Measurements from ENCODE around the gene F8. TPM values are rescaled to one million over a fixed set of nuclear protein-coding genes. Genes with fewer than 3 reads are reported as not detected.

Gene F8
- total RNA-seq, 3 donors from 2014 or later (not counting 1 experiment from before 2014, with no cell fraction given): 1.4 to 4.6 (median 2.8) TPM

GRCh38 chrX:155001873-155002272 is 20.6 kb downstream of the F8 start:
- no peaks in the 10 kb centered on the region for H3K4me1 ChIP-seq (ENCODE audit: control insufficient read depth, insufficient read depth, low read length)
- H3K4me3 Mint-ChIP-seq: no peak overlapping the region
- no peaks in the 10 kb centered on the region for H3K36me3 ChIP-seq (ENCODE audit: control insufficient read depth, insufficient read depth, low read length)
- 86% methylated on average over 4 of the region's 4 CpGs for WGBS (ENCODE audit: insufficient coverage)
- peaks cover 5 to 9% of the 10 kb centered on the region in 2 donors for H3K27me3 Mint-ChIP-seq (ENCODE audit: low read depth in 2 of 2)
- H3K4me1 Mint-ChIP-seq: no peaks in the 10 kb centered on the region
- TF ChIP-seq, protein P1, sequence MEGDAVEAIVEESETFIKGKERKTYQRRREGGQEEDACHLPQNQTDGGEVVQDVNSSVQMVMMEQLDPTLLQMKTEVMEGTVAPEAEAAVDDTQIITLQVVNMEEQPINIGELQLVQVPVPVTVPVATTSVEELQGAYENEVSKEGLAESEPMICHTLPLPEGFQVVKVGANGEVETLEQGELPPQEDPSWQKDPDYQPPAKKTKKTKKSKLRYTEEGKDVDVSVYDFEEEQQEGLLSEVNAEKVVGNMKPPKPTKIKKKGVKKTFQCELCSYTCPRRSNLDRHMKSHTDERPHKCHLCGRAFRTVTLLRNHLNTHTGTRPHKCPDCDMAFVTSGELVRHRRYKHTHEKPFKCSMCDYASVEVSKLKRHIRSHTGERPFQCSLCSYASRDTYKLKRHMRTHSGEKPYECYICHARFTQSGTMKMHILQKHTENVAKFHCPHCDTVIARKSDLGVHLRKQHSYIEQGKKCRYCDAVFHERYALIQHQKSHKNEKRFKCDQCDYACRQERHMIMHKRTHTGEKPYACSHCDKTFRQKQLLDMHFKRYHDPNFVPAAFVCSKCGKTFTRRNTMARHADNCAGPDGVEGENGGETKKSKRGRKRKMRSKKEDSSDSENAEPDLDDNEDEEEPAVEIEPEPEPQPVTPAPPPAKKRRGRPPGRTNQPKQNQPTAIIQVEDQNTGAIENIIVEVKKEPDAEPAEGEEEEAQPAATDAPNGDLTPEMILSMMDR (IDR thresholded peaks at IDR 0.05): no peak
- DNase-seq (no peak), ATAC-seq (no peak)
- H3K9me3 Mint-ChIP-seq: no peaks in the 10 kb centered on the region
- H3K9me3 ChIP-seq (ENCODE audit: control insufficient read depth, insufficient read depth, low read length): no peaks in the 10 kb centered on the region
- no peak overlapping the region for H3K27ac ChIP-seq (ENCODE audit: low read length)
- H3K4me3 ChIP-seq (ENCODE audit: low read length): no peak overlapping the region
- no peaks in the 10 kb centered on the region for H3K27me3 ChIP-seq (ENCODE audit: control insufficient read depth, insufficient read depth, low read length)
- H3K36me3 Mint-ChIP-seq: no peaks in the 10 kb centered on the region
- intact Hi-C loops (cut with micrococcal nuclease): no loop called here
- no peak overlapping the region for H3K27ac Mint-ChIP-seq

DNA sequence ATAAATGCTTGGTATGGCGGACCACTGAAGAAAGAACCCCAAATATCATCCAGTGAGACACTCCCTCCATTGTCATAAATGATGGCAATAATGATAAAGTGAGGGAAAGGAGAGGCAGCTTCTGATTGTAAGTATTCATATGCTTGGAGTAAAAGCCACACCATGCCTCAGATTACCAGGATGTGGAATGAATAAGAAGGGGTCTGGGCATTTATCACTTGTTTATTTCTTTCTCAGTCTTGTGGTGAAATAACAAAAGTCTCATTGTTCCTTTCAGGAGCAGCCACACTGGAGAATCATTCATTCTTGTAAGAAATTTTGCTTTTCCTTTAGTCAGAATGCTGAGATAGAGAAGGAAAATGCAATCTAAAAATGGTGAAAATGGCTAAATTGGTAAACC is 21.7 kb downstream of the F8 start:
- H3K4me1 ChIP-seq (ENCODE audit: control insufficient read depth, insufficient read depth, low read length): no peaks in the 10 kb centered on the region
- H3K9me3 Mint-ChIP-seq: no peaks in the 10 kb centered on the region
- intact Hi-C loops (cut with micrococcal nuclease): no loop called here
- no peak overlapping the region for H3K27ac ChIP-seq (ENCODE audit: low read length)
- no CpG with 5 or more reads among the region's 1 CpG for WGBS (ENCODE audit: insufficient coverage)
- no peaks in the 10 kb centered on the region for H3K27me3 ChIP-seq (ENCODE audit: control insufficient read depth, insufficient read depth, low read length)
- H3K36me3 Mint-ChIP-seq: no peaks in the 10 kb centered on the region
- H3K36me3 ChIP-seq (ENCODE audit: control insufficient read depth, insufficient read depth, low read length): no peaks in the 10 kb centered on the region
- DNase-seq (no peak), ATAC-seq (no peak)
- peaks cover 5 to 13% of the 10 kb centered on the region in 2 donors for H3K27me3 Mint-ChIP-seq (ENCODE audit: low read depth in 2 of 2)
- H3K9me3 ChIP-seq (ENCODE audit: control insufficient read depth, insufficient read depth, low read length): no peaks in the 10 kb centered on the region
- H3K4me3 Mint-ChIP-seq: no peak overlapping the region
- H3K27ac Mint-ChIP-seq: no peak overlapping the region
- TF ChIP-seq, protein P1 (IDR thresholded peaks at IDR 0.05): no peak
- H3K4me3 ChIP-seq (ENCODE audit: low read length): no peak overlapping the region
- no peaks in the 10 kb centered on the region for H3K4me1 Mint-ChIP-seq

DNA sequence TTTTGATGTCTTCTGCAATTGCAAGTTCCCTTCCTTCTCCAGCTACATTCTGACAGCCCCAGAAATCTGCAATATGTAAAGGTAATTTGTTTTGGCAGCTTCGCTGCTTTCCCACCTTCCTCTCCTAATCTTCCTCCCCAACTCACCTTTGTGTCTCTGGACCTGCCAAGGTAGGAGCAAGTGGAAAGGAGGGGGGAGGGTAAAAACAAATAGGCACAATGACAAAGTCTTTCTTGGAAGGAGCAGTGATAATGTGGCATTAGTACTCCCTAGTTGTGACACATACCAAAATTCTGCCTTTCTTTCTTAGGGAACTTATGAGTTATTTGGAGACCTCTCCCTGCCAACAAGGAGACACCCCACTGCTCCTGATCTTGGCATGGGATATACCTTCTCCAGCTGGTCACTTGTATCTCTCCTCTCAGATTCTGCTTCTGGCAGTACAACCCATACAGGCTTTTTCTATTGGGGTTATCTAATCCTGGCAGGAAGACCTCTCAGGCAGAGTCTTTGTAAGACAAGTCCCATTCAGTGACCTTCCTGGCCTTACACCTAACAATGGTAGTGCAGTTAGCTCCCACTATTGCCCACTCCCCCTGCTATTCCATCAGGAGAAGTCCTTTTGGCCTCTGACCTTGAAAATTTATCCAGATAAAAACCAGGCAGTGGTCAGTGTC is 24.2 kb downstream of the F8 start:
- no peak overlapping the region for H3K4me3 ChIP-seq (ENCODE audit: low read length)
- no CpG with 5 or more reads among the region's 1 CpG for WGBS (ENCODE audit: insufficient coverage)
- intact Hi-C loops (cut with micrococcal nuclease): no loop called here
- TF ChIP-seq, protein P1 (IDR thresholded peaks at IDR 0.05): no peak
- H3K4me3 Mint-ChIP-seq: no peak overlapping the region
- no peaks in the 10 kb centered on the region for H3K4me1 ChIP-seq (ENCODE audit: control insufficient read depth, insufficient read depth, low read length)
- no peaks in the 10 kb centered on the region for H3K27me3 ChIP-seq (ENCODE audit: control insufficient read depth, insufficient read depth, low read length)
- no peak overlapping the region for H3K27ac ChIP-seq (ENCODE audit: low read length)
- H3K9me3 ChIP-seq (ENCODE audit: control insufficient read depth, insufficient read depth, low read length): no peaks in the 10 kb centered on the region
- H3K9me3 Mint-ChIP-seq: no peaks in the 10 kb centered on the region
- H3K36me3 ChIP-seq (ENCODE audit: control insufficient read depth, insufficient read depth, low read length): no peaks in the 10 kb centered on the region
- H3K36me3 Mint-ChIP-seq: no peaks in the 10 kb centered on the region
- ATAC-seq (no peak), DNase-seq (no peak)
- H3K27ac Mint-ChIP-seq: no peak overlapping the region
- peaks cover 5 to 14% of the 10 kb centered on the region in 2 donors for H3K27me3 Mint-ChIP-seq (ENCODE audit: low read depth in 2 of 2)
- no peaks in the 10 kb centered on the region for H3K4me1 Mint-ChIP-seq

GRCh38 chrX:154991476-154991875 is 31.0 kb downstream of the F8 start:
- peaks cover 7 to 19% of the 10 kb centered on the region in 2 donors for H3K27me3 Mint-ChIP-seq (ENCODE audit: low read depth in 2 of 2)
- ATAC-seq: no peak

More at GRCh38 chrX:154991476-154991875, 31.0 kb downstream of the F8 start:
- Mint-ChIP-seq H3K9me3 (no peaks in the 10 kb centered on the region), H3K4me1 (no peaks in the 10 kb centered on the region), H3K4me3 (no peak overlapping the region), H3K36me3 (no peaks in the 10 kb centered on the region), H3K27ac (no peak overlapping the region)
- WGBS (ENCODE audit: insufficient coverage): no CpG with 5 or more reads among the region's 1 CpG
- Histone ChIP-seq H3K9me3 (ENCODE audit: control insufficient read depth, insufficient read depth, low read length) (no peaks in the 10 kb centered on the region), H3K4me1 (ENCODE audit: control insufficient read depth, insufficient read depth, low read length) (no peaks in the 10 kb centered on the region), H3K4me3 (ENCODE audit: low read length) (no peak overlapping the region), H3K27ac (ENCODE audit: low read length) (no peak overlapping the region), H3K36me3 (ENCODE audit: control insufficient read depth, insufficient read depth, low read length) (no peaks in the 10 kb centered on the region), H3K27me3 (ENCODE audit: control insufficient read depth, insufficient read depth, low read length) (no peaks in the 10 kb centered on the region)
- intact Hi-C loops (cut with micrococcal nuclease): no loop called here
- DNase-seq: no peak
- TF ChIP-seq, protein P1 (IDR thresholded peaks at IDR 0.05): no peak
